GM19328 (cell line): ENCODE results near the gene KRT15.

Experiments
- ATAC-seq: cut with Tn5 transposase; IDR thresholded peaks from one replicate; pipeline ENCODE4 v1.9.1; 2021; ENCODE audit warnings: mild to moderate bottlenecking, moderate library complexity; ENCODE audit not compliant: unreplicated experiment

Gene KRT15

GRCh38 chr17:41505809-41506767 lies 12.6 kb downstream of the KRT15 start:
- no peak for ATAC-seq

- ATAC-seq, result no peak
These were observed 13.5 kb downstream of the KRT15 start, which contains the start of gene KRT13 for GRCh38 chr17:41505007-41505808. Gene KRT13, minus strand, starts transcription at chr17:41505612. Its CDS starts 62 bp downstream, at chr17:41505550.

DNA sequence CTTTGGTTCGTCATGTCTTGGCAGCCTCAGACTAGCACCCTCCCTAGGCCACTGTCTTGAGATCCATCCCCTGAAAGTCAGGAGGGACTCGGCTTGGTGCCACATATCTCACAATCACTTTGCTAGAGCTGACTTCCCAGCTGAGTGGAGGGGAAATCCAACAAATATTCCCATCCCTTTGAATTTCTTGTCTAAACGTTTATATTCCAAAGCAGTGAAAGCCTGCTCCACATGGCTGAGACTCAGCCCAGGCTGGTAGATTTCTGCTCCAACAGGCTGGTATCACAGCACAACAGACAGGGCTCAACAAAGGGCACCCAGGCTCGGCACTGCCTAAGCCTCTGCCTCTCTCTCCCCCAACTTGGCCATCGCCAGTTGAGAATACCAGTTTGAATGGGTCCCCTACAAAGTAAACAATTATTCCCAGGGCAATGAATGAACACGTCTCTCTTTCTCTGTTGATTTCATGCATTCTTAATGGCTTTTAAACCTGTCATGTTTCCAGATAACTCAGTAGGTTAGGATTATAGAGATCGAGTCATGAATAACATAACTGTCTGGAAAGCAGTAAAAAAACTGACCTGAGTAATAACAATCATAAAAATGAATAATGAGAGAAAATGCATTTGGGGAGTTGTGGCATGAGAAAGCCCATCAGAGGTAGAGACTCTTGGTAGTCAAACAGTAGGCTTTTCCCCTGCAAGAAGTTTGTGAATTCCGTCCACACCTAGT lies 14.3 kb downstream of the KRT15 start:
- no peak for ATAC-seq

DNA sequence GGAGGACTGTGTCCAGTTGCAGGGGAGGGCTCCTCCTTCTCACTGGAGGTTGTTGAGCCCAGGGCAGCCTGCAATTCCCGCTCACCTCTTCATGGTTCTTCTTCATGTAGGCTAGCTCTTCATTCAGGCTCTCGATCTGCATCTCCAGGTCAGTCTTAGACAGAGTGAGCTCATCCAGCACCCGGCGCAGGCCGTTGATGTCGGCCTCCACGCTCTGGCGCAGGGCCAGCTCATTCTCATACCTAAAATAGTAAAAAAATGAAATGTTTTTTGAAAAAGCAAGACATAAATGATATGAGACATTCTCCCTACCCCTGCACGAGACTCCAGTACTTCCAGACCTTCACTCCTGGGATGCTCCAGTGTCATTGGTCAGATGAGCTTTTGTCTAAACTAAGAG lies 15.5 kb downstream of the KRT15 start:
- no peak for ATAC-seq

DNA sequence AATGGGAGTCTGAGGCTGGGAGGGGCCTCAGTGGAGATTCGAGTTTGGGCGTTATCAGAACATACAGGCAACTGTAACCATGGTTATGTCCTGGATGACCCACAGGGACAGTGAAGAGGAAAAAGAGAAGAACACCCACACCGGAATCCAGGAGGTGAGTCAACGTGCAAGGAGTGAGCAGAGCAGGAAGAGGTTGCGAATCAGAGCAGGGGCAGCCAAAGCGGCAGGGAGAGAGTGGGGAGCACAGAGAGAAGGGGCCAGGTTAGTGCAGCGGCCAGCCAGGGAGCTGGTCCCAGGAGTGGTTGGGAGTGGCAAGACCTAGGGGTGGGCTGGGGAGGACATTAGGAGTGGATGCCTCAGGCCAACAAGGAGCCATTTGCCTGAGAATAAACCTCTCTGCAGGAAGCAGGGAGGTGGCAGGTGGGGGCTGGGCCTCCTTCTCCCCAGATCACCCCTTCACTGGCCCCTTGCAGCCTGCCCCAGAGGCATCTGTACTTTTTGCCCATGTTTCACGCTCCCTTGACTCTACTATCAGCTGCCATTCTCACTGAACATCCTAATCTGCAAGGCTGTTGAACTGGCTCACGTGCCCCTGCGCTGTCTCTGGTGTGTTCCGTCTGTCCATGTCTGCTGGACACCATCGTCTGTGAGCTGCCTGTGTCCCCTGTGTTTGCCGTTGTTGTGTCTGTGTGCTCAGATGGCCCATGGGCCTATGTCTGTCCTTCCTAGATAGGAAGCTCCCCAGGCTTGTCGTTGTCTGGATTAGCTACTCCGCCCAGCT lies 18.4 kb downstream of the KRT15 start:
- no peak for ATAC-seq

GRCh38 chr17:41499714-41500113 lies 19.0 kb downstream of the KRT15 start:
- no peak for ATAC-seq

- ATAC-seq, result no peak
These were observed 20.4 kb downstream of the KRT15 start for GRCh38 chr17:41498276-41498675.

DNA sequence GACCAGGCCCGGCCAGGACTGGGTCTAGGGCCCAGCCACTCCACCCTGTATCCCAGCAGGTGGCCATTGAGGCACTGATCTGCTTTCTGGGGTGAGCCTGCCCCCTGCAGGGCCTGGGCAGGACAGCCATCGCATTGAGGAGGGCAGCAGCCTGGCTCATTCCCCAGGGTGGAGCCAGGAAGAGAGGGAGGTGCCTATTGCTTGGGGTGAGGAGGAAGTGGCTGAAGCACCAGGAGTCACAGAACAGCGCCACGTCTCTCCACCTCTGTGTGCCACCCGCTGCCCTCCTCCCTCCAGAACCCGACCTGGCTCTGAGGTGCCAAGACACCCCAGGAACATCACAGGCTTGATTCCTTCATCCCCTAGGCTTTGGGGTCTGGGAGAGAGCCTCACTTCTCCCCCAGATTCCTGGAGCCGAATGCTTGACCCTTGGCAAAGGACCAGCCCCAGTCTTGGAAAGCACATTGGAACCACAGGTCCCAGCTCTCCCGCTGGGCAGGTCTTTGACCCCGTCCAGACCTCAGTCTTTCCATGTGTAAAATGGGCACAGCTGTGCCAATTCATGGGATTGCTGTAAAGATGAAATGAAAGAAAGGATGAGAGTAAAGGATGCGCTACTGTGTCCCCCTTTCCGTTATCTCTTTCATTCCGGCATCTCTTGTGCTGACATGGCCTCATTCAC lies 21.7 kb downstream of the KRT15 start:
- peak; percentile 60 for ATAC-seq

DNA sequence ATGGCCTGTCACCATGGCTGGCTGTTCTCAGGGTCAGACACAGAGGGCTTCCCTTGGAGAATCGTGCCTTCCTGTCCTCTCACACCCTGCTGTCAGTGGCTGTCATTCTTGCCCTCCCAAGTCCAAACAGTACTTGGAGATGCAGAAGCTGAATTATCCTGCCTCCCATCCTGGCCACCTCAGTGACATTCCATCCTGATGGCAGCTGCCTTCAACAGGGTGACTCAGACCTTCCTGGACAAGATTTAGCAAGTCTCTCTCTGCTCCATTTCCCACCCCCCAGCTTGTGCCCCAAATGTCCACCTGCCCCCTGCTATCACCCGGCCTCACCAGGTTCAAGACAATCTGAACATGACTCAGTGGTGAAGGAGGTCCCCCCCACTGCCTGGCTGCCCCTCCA lies 24.2 kb downstream of the KRT15 start:
- ATAC-seq, result no peak

DNA sequence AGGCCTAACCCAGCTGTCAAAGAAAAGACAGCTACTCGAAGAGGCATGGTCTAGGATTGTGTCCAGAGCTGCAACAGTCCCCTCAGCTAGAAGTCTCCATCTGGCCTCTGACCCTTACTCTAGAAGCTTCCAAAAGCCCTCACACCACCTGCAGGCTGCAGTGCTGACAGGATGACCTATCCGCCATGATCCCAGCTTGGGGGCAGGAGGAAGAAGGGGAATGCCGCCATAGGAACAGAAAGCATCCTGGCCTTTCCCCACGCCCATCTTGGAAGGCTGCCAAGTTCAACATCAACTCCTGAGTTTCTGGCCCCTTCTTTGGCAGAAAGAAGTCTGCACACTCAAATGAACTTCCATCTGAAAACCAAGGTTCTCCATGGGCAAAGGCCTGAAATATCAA lies 25.9 kb downstream of the KRT15 start:
- no peak for ATAC-seq

- ATAC-seq, result no peak
These were observed 26.3 kb downstream of the KRT15 start for GRCh38 chr17:41492351-41492750.

GRCh38 chr17:41491476-41491875 lies 27.2 kb downstream of the KRT15 start:
- ATAC-seq, result no peak

GRCh38 chr17:41490000-41490990 lies 28.4 kb downstream of the KRT15 start:
- ATAC-seq, result no peak

DNA sequence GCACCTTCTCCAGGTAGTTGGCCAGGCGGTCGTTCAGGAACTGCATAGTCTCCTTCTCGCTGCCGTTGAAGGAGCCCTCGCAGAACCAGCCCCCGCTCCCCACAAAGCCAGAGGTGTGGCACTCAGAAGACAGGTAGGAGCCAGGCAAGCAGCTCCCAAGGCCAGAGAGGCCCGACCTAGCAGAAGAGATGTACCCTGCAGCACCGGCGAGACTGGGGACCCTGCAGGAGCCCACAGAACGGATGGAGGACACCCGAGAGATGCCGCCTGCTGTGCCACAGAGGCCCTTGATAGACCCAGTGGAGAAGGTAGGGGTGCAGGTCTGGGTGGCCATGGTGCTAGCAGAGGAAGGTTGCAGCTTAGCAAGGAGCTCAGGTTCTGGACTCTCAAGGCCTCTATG lies 29.2 kb downstream of the KRT15 start, which contains the start of gene KRT36:
TSS of gene KRT36 (minus strand) at position 380 of the 400 bp plus-strand sequence. CDS start at position 334, 46 bp downstream.
- ATAC-seq, result no peak

- ATAC-seq, result no peak
These were observed 31.7 kb downstream of the KRT15 start for GRCh38 chr17:41486809-41487530.

DNA sequence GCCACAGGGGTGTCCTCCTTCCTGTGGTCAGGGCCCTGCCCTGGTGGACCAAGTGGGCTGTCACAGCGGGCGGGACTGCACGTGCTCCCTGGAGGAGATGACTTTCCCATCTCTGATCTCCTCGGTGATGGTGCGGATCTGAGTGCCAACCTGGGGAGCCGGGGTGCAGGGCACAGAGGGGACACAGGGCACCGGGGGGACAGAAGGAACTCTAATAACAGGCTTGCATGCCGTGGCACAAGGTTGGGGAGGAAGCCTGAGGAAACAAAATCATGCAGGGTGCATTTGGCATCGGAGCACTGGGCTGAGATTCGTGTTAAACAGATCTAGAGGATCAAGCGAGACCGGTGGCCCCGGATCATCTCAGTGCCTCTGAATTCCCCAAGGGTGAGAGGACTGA lies 32.4 kb downstream of the KRT15 start:
- ATAC-seq, result no peak
